HepG2 (cell line): ENCODE measurements around the gene SLC38A3. TPM values are rescaled to one million over a fixed set of nuclear protein-coding genes. Genes with fewer than 3 reads are reported as not detected.

Experiments
- ADNP ChIP-seq: sonication (generic); formaldehyde crosslinking; IDR thresholded peaks from 2 replicates; pipeline ENCODE4 v1.4.0; 2020; ENCODE audit warnings: missing genetic modification reagents
- ATF7 ChIP-seq, 2 experiments: fragments of 450-650 bp in 1 of 2; sonication (generic) in 1 of 2; formaldehyde crosslinking in 1 of 2; IDR thresholded peaks; 2 replicates each; pipeline versions ENCODE4 v1.4.0 to v1.6.1; 2016 to 2020; ENCODE audit warnings: antibody characterized with exemption in 1 of 2, mild to moderate bottlenecking in 1 of 2, missing genetic modification reagents in 1 of 2
- FOXA1 ChIP-seq, 2 experiments: fragments of 450-650 bp in 1 of 2; sonication (generic) in 1 of 2; formaldehyde crosslinking in 1 of 2; IDR thresholded peaks; 2 replicates each; pipeline versions ENCODE4 v1.4.0 to v1.6.1; 2016 to 2020; ENCODE audit warnings: missing genetic modification reagents in 1 of 2
- KLF11 ChIP-seq: IDR thresholded peaks from 2 replicates; pipeline ENCODE4 v1.6.1; 2016; ENCODE audit warnings: missing compliant biosample characterization
- PBX2 ChIP-seq: IDR thresholded peaks from 2 replicates; pipeline ENCODE4 v1.6.1; 2016; ENCODE audit warnings: control low read depth
- SAFB2 ChIP-seq: sonication (generic); formaldehyde crosslinking; IDR thresholded peaks from 2 replicates; pipeline ENCODE4 v1.5.1; 2020; ENCODE audit warnings: missing genetic modification reagents, low read depth, mild to moderate bottlenecking, borderline replicate concordance
- SIX1 ChIP-seq: sonication (generic); formaldehyde crosslinking; IDR thresholded peaks from 2 replicates; pipeline ENCODE4 v1.4.0; 2020; ENCODE audit warnings: missing genetic modification reagents, borderline replicate concordance
- TAF1 ChIP-seq: sonication (generic); formaldehyde crosslinking; IDR thresholded peaks from 2 replicates; pipeline ENCODE4 v1.4.0; 2020; ENCODE audit warnings: missing genetic modification reagents
- ZBTB3 ChIP-seq: sonication (generic); formaldehyde crosslinking; IDR thresholded peaks from 2 replicates; pipeline ENCODE4 v1.4.0; 2020; ENCODE audit warnings: low read depth, mild to moderate bottlenecking, moderate library complexity, missing genetic modification reagents, borderline replicate concordance
- ZNF343 ChIP-seq: sonication (generic); formaldehyde crosslinking; IDR thresholded peaks from 2 replicates; pipeline ENCODE4 v1.4.0; 2020; ENCODE audit warnings: mild to moderate bottlenecking, missing genetic modification reagents
- ZNF512B ChIP-seq: sonication (generic); formaldehyde crosslinking; IDR thresholded peaks from 2 replicates; pipeline ENCODE4 v1.5.1; 2020; ENCODE audit warnings: missing genetic modification reagents, mild to moderate bottlenecking, borderline replicate concordance
- ZNF670 ChIP-seq: sonication (generic); formaldehyde crosslinking; IDR thresholded peaks from 2 replicates; pipeline ENCODE4 v1.8.0; 2022; ENCODE audit warnings: mild to moderate bottlenecking, missing genetic modification reagents, borderline replicate concordance
- ZNF839 ChIP-seq: sonication (generic); formaldehyde crosslinking; IDR thresholded peaks from 2 replicates; pipeline ENCODE4 v1.4.0; 2020; ENCODE audit warnings: missing genetic modification reagents, mild to moderate bottlenecking, borderline replicate concordance
- ZSCAN21 ChIP-seq: sonication (generic); formaldehyde crosslinking; IDR thresholded peaks from 2 replicates; pipeline ENCODE4 v1.8.0; 2022; ENCODE audit warnings: mild to moderate bottlenecking, missing genetic modification reagents, moderate library complexity, borderline replicate concordance
- polyA plus RNA-seq, 8 experiments: library from polyadenylated mRNA; depleted of rRNA in 3 of 8; stranded (reverse) in 7 of 8; unstranded in 1 of 8; fragments of >200 nt; fragmentation: Illumina TruSeq in 4 of 8; extraction: Trizol in 4 of 8; gene quantifications; 2 replicates each; pipeline versions ENCODE4 v1.2.1 to v1.2.3, GENCODE V29; 2011 to 2016; ENCODE audit warnings: low read depth in 4 of 8, missing spikeins in 1 of 8, mixed read lengths in 1 of 8; ENCODE audit not compliant: insufficient read depth in 1 of 8
- total RNA-seq, 5 experiments: library from RNA; depleted of rRNA; stranded (reverse); fragments of >200 nt; fragmentation: Illumina TruSeq; extraction: Trizol; gene quantifications; 2 replicates each; pipeline ENCODE4 v1.2.3, GENCODE V29; 2016; ENCODE audit warnings: low read depth in 1 of 5
- TF ChIP-seq, protein P1 (sequence below): sonication (generic); formaldehyde crosslinking; IDR thresholded peaks from 2 replicates; pipeline ENCODE4 v1.8.0; 2022; ENCODE audit warnings: mild to moderate bottlenecking, missing genetic modification reagents; ENCODE audit not compliant: insufficient replicate concordance

The SLC38A3 gene
- total and polyA plus RNA-seq, 2 of the 13 experiments (the other 11 are each of a cell fraction or from before 2014, with no cell fraction given) = 29.8 to 164 TPM

- TF ChIP-seq PBX2 (no peak), ATF7 (IDR thresholded peaks at IDR 0.05) (peak; percentile 40; the same call in 1 of the 2 replicates), ATF7 (CRISPR knock-in tag; IDR thresholded peaks at IDR 0.05) (peak; percentile 50; the same call in 1 of the 2 replicates), KLF11 (CRISPR knock-in tag) (0 out of 2 replicates have a peak, but pooled peaks have one; percentile 23), FOXA1 (IDR thresholded peaks at IDR 0.05) (no peak), FOXA1 (CRISPR knock-in tag; IDR thresholded peaks at IDR 0.05) (no peak), ZNF512B (no peak), SIX1 (CRISPR knock-in tag) (no peak), ADNP (CRISPR knock-in tag) (no peak), ZBTB3 (CRISPR knock-in tag) (no peak), ZSCAN21 (CRISPR knock-in tag) (no peak; the same call in 1 of the 2 replicates), TAF1 (CRISPR knock-in tag) (peak; percentile 83), ZNF670 (CRISPR knock-in tag) (0 out of 2 replicates have a peak, but pooled peaks have one; percentile 41), SAFB2 (CRISPR knock-in tag) (no peak), ZNF343 (no peak), ZNF839 (no peak)
- TF ChIP-seq, protein P1, sequence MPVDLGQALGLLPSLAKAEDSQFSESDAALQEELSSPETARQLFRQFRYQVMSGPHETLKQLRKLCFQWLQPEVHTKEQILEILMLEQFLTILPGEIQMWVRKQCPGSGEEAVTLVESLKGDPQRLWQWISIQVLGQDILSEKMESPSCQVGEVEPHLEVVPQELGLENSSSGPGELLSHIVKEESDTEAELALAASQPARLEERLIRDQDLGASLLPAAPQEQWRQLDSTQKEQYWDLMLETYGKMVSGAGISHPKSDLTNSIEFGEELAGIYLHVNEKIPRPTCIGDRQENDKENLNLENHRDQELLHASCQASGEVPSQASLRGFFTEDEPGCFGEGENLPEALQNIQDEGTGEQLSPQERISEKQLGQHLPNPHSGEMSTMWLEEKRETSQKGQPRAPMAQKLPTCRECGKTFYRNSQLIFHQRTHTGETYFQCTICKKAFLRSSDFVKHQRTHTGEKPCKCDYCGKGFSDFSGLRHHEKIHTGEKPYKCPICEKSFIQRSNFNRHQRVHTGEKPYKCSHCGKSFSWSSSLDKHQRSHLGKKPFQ (CRISPR knock-in tag) = no peak
Measured at GRCh38 chr3:50201573-50202315, 3.3 kb upstream of the SLC38A3 start (continued).
